GM20000 (cell line): ENCODE results near the gene EPO.
"Not testable (repeated sequence)": the region's sequence is repeated elsewhere in the genome, so short reads cannot be mapped to it uniquely, and the experiment has no call there.

Experiments used
- DNase-seq: peaks from one replicate; pipeline ENCODE4 v3.0.0; 2012; ENCODE audit warnings: low spot score
- TF ChIP-seq, protein P1 (sequence below): IDR thresholded peaks from 2 replicates; pipeline ENCODE4 v1.5.1; 2012; ENCODE audit warnings: mild to moderate bottlenecking, control low read depth; ENCODE audit errors: extremely low read depth, missing control alignments

Gene EPO

GRCh38 chr7:100723732-100724275, 3.5 kb downstream of the EPO start:
- DNase-seq: no peak
- TF ChIP-seq, protein P1, sequence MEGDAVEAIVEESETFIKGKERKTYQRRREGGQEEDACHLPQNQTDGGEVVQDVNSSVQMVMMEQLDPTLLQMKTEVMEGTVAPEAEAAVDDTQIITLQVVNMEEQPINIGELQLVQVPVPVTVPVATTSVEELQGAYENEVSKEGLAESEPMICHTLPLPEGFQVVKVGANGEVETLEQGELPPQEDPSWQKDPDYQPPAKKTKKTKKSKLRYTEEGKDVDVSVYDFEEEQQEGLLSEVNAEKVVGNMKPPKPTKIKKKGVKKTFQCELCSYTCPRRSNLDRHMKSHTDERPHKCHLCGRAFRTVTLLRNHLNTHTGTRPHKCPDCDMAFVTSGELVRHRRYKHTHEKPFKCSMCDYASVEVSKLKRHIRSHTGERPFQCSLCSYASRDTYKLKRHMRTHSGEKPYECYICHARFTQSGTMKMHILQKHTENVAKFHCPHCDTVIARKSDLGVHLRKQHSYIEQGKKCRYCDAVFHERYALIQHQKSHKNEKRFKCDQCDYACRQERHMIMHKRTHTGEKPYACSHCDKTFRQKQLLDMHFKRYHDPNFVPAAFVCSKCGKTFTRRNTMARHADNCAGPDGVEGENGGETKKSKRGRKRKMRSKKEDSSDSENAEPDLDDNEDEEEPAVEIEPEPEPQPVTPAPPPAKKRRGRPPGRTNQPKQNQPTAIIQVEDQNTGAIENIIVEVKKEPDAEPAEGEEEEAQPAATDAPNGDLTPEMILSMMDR: no peak

- DNase-seq: not testable (repeated sequence)
These were observed 4.1 kb downstream of the EPO start for GRCh38 chr7:100724364-100724763.

GRCh38 chr7:100726996-100727761, 6.9 kb downstream of the EPO start:
- TF ChIP-seq, protein P1: no peak

GRCh38 chr7:100728196-100728595, 7.9 kb downstream of the EPO start:
- TF ChIP-seq, protein P1: no peak
- DNase-seq: no peak

More at GRCh38 chr7:100726996-100727761, 6.9 kb downstream of the EPO start:
- DNase-seq: no peak

DNA sequence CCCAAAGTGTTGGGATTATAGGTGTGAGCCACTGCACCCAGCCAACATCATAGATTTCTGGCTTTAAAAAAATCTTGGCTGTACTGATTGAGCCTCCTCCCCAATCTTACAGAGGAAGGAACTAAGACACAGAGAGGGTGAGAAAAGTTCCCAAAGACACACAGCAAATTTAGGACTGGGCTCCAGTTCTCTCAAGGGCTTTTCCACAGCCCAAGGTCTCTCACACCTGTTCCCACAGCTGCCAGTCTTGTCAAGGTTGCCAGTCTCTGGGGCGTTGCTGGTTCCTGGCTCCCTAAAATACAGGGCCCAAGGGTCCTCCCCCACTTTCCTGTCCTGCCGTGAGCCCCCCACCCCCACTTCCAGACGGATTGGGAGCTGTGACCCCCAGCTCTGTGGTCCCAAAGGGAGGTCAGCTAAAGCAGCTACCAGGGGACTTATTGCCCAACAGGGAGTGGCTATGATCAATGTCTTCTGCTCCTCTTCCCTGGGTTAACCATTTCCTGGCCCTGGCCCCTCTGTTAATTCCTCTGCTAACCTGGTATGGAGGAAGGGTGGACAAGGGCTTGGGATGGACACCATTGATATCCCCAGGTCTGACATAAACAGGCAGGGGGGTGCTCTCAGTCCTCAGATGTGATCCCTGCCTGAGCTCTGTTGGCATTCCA, 10.0 kb downstream of the EPO start:
- TF ChIP-seq, protein P1: no peak
- DNase-seq: no peak

DNA sequence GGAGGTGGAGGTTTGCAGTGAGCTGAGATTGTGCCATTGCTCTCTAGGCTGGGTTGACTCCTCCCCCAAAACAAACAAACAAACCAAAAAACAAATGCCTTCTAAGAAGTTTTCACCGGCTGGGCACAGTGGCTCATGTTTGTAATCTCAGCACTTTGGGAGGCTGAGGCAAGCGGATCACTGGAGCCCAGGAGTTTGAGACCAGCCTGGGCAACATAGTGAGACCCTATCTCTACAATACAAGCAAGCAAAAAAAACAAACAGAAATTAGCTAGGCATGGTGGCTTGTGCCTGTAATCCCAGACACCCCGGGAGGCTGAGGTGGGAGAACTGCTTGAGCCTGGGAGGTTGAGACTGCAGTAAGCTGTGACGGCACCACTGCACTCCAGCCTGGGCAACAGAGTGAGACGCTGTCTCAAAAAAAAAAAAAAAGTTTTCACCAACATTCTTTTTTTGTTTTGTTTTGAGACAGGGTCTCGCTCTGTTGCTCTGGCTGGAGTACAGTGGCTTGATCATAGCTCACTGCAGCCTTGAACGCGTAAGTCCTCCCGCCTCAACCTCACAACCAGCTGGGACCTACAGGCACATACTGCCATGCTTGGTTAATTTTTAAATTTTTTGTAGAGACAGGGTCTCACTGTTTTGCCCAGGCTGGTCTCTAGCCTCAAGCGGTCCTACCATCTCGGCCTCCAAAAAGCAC, 11.8 kb downstream of the EPO start:
- TF ChIP-seq, protein P1: no peak
- DNase-seq: no peak

DNA sequence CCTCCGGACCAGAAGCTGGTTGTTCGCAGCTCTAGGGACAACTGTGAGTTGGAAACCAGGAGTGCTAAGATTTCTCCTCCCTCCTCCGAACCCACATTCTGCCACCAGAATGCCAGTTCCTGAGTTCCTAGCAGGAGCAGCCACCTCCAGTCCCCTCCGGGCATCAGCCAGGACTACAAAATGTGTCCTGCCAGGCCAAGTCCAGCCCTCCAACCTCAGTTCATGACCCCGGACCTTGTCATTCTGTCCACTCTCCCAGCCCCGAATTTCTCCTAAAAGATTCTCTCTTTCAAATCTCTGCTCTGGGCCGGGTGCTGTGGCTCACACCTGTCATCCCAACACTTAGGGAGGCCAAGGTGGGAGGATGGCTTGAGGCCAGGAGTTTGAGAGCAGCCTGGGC, 15.5 kb downstream of the EPO start:
- DNase-seq: no peak
- TF ChIP-seq, protein P1: no peak
